H1 (cell line): ENCODE data around the gene LEPR. TPM values are rescaled to one million over a fixed set of nuclear protein-coding genes. Genes with fewer than 3 reads are reported as not detected.

Experiments
- CTCF ChIA-PET: fragments of 300-600 bp; sonication (Branson Sonifier 250); formaldehyde crosslinking; loops from one replicate; lab custom pipeline; 2021; ENCODE audit not compliant: partially characterized antibody; lab: Charles Lee
- POLR2A ChIA-PET: fragments of 300-600 bp; sonication (Branson Sonifier 250); formaldehyde crosslinking; loops from one replicate; lab custom pipeline; 2021; ENCODE audit warnings: inconsistent platforms; ENCODE audit not compliant: partially characterized antibody; lab: Charles Lee
- DNase-seq, 2 experiments: peaks; one replicate each; pipeline versions ENCODE4 v3.0.0 to v3.0.0-alpha.2; 2010 to 2022; ENCODE audit warnings: low spot score in 2 of 2, low read depth in 1 of 2, mixed read lengths in 1 of 2
- FAIRE-seq: peaks from 2 replicates; lab custom pipeline; 2011; peaks lifted over from hg19 to GRCh38; lab: Jason Lieb, UNC
- H2AFZ ChIP-seq: 2 replicates; pipeline ENCODE4 v1.8.1; 2012; ENCODE audit warnings: low read length, inconsistent platforms
- H2AK5ac ChIP-seq: 2 replicates; pipeline ENCODE4 v1.6.1; 2013; ENCODE audit warnings: low read depth, low read length
- H2BK120ac ChIP-seq: replicated peaks from 2 replicates; pipeline ENCODE3; 2013; ENCODE audit warnings: low read depth, low read length, inconsistent platforms
- H2BK12ac ChIP-seq: 2 replicates; pipeline ENCODE4 v1.6.1; 2013; ENCODE audit warnings: low read depth, low read length
- H2BK15ac ChIP-seq: 2 replicates; pipeline ENCODE4 v1.6.1; 2013; ENCODE audit warnings: low read length
- H2BK20ac ChIP-seq: 2 replicates; pipeline ENCODE4 v1.6.1; 2013; ENCODE audit warnings: low read length
- H2BK5ac ChIP-seq: 2 replicates; pipeline ENCODE4 v1.6.1; 2013; ENCODE audit warnings: low read depth, low read length
- H3K14ac ChIP-seq: 2 replicates; pipeline ENCODE4 v1.6.1; 2013; ENCODE audit warnings: inconsistent platforms; ENCODE audit not compliant: insufficient read length
- H3K18ac ChIP-seq: 2 replicates; pipeline ENCODE4 v1.6.1; 2013; ENCODE audit warnings: low read length; ENCODE audit errors: extremely low read depth
- H3K23ac ChIP-seq: 2 replicates; pipeline ENCODE4 v1.6.1; 2013; ENCODE audit warnings: inconsistent platforms; ENCODE audit not compliant: insufficient read length
- H3K23me2 ChIP-seq: 2 replicates; pipeline ENCODE4 v1.6.1; 2013; ENCODE audit warnings: low read depth, low read length
- H3K27ac ChIP-seq: 2 replicates; pipeline ENCODE4 v1.6.1; 2011; ENCODE audit warnings: low read depth, low read length, inconsistent platforms
- H3K27me3 ChIP-seq, 4 experiments: replicated peaks in 1 of 4; 1 replicate in 1 of 4; 2 replicates in 3 of 4; pipeline versions ENCODE4 v1.6.1 to v1.8.1; 2011 to 2013; ENCODE audit warnings: low read length in 3 of 4, mild to moderate bottlenecking in 3 of 4, inconsistent platforms in 2 of 4, mixed read lengths in 2 of 4, moderate library complexity in 1 of 4; ENCODE audit not compliant: control insufficient read depth in 3 of 4, insufficient read depth in 3 of 4; ENCODE audit errors: extremely low read depth in 1 of 4
- H3K36me3 ChIP-seq, 4 experiments: 2 replicates each; pipeline versions ENCODE4 v1.6.1 to v1.8.1; 2011 to 2013; ENCODE audit warnings: mild to moderate bottlenecking in 4 of 4, low read length in 3 of 4, moderate library complexity in 2 of 4, control low read depth in 1 of 4, inconsistent platforms in 1 of 4; ENCODE audit not compliant: insufficient read depth in 4 of 4, control insufficient read depth in 2 of 4
- H3K4ac ChIP-seq: replicated peaks from 2 replicates; pipeline ENCODE3; 2013; ENCODE audit warnings: low read length, low read depth, mixed read lengths, inconsistent platforms; ENCODE audit not compliant: insufficient read length
- H3K4me1 ChIP-seq, 4 experiments: replicated peaks in 1 of 4; 1 replicate in 1 of 4; 2 replicates in 3 of 4; pipeline versions ENCODE4 v1.6.1 to v1.8.1; 2011 to 2013; ENCODE audit warnings: low read length in 3 of 4, inconsistent platforms in 2 of 4, mixed read lengths in 1 of 4; ENCODE audit not compliant: insufficient read depth in 4 of 4, control insufficient read depth in 3 of 4
- H3K4me2 ChIP-seq, 2 experiments: 2 replicates each; pipeline versions ENCODE4 v1.6.1 to v1.8.1; 2011 to 2013; ENCODE audit warnings: low read depth in 2 of 2, low read length in 2 of 2, control low read depth in 1 of 2, inconsistent platforms in 1 of 2, mild to moderate bottlenecking in 1 of 2; ENCODE audit not compliant: insufficient read depth in 1 of 2
- H3K4me3 ChIP-seq, 4 experiments: fragments of 200-600, 300-600 bp in 1 of 4; sonication (generic), shearing (Covaris generic), sonication (Bioruptor Twin) in 1 of 4; 2 replicates each; pipeline versions ENCODE4 v1.5.1 to v1.8.1; 2011 to 2016; ENCODE audit warnings: low read length in 4 of 4, low read depth in 3 of 4, control low read depth in 2 of 4, inconsistent platforms in 2 of 4, mild to moderate bottlenecking in 2 of 4, mixed read lengths in 1 of 4, moderate library complexity in 1 of 4; ENCODE audit not compliant: insufficient read depth in 2 of 4; ENCODE audit errors: extremely low read depth in 1 of 4
- H3K56ac ChIP-seq: replicated peaks from 2 replicates; pipeline ENCODE3; 2013; ENCODE audit warnings: low read depth, mild to moderate bottlenecking, mixed read lengths, low read length, inconsistent platforms; ENCODE audit not compliant: insufficient read length
- H3K79me1 ChIP-seq: 2 replicates; pipeline ENCODE4 v1.6.1; 2013; ENCODE audit warnings: low read depth, low read length, control low read depth
- H3K79me2 ChIP-seq, 2 experiments: 2 replicates each; pipeline versions ENCODE4 v1.6.1 to v1.8.1; 2012 to 2013; ENCODE audit warnings: low read length in 2 of 2, mild to moderate bottlenecking in 2 of 2, inconsistent platforms in 1 of 2; ENCODE audit not compliant: insufficient read depth in 2 of 2, control insufficient read depth in 1 of 2
- H3K9ac ChIP-seq, 4 experiments: replicated peaks in 1 of 4; 1 replicate in 1 of 4; 2 replicates in 3 of 4; pipeline versions ENCODE4 v1.6.1 to v1.8.1; 2011 to 2013; ENCODE audit warnings: low read depth in 3 of 4, low read length in 3 of 4, control low read depth in 2 of 4, mild to moderate bottlenecking in 2 of 4, moderate library complexity in 2 of 4, inconsistent platforms in 1 of 4; ENCODE audit errors: extremely low read depth in 1 of 4
- H3K9me3 ChIP-seq, 2 experiments: 2 replicates each; pipeline versions ENCODE4 v1.6.1 to v1.8.1; 2012 to 2013; ENCODE audit warnings: mild to moderate bottlenecking in 2 of 2, moderate library complexity in 2 of 2, control low read depth in 1 of 2, inconsistent platforms in 1 of 2, low read depth in 1 of 2, low read length in 1 of 2, mixed read lengths in 1 of 2; ENCODE audit not compliant: insufficient read depth in 2 of 2
- H4K20me1 ChIP-seq, 2 experiments: replicated peaks in 1 of 2; 2 replicates each; pipeline versions ENCODE3 to v1.8.1; 2011 to 2013; ENCODE audit warnings: inconsistent platforms in 2 of 2, low read length in 2 of 2, mild to moderate bottlenecking in 1 of 2; ENCODE audit not compliant: insufficient read depth in 2 of 2, control insufficient read depth in 1 of 2
- H4K5ac ChIP-seq: 2 replicates; pipeline ENCODE4 v1.6.1; 2013; ENCODE audit warnings: low read length, low read depth, mixed read lengths, inconsistent platforms; ENCODE audit not compliant: insufficient read length
- H4K8ac ChIP-seq: 2 replicates; pipeline ENCODE4 v1.8.0; 2013; ENCODE audit warnings: mild to moderate bottlenecking, moderate library complexity, low read length, inconsistent platforms; ENCODE audit not compliant: insufficient read depth; ENCODE audit errors: extremely low read depth
- H4K91ac ChIP-seq: replicated peaks from 2 replicates; pipeline ENCODE3; 2013; ENCODE audit warnings: low read length, mixed read lengths, inconsistent platforms; ENCODE audit not compliant: insufficient read length
- GTF2F1 ChIP-seq: IDR thresholded peaks from 2 replicates; pipeline ENCODE4 v1.6.1; 2012; ENCODE audit warnings: low read depth, low read length, improper control_type of control experiment, borderline replicate concordance
- HDAC6 ChIP-seq: IDR thresholded peaks from one replicate; pipeline ENCODE4 v1.7.1; 2012; ENCODE audit warnings: low read depth, mild to moderate bottlenecking, inconsistent platforms, low read length, moderate library complexity
- RAD21 ChIP-seq, 2 experiments: IDR thresholded peaks in 1 of 2; conservative IDR thresholded peaks in 1 of 2; 2 replicates each; pipeline ENCODE4 v1.6.1; 2011; ENCODE audit warnings: low read depth in 2 of 2, low read length in 2 of 2, improper control_type of control experiment in 1 of 2, inconsistent platforms in 1 of 2, mild to moderate bottlenecking in 1 of 2, moderate library complexity in 1 of 2
- RXRA ChIP-seq: IDR thresholded peaks from 2 replicates; pipeline ENCODE4 v1.6.1; 2011; ENCODE audit warnings: low read depth, mild to moderate bottlenecking, low read length, moderate library complexity; ENCODE audit not compliant: insufficient read depth
- WGBS, 2 experiments: shearing (Covaris generic) in 1 of 2; methylation state at CpG; one replicate each; pipeline versions ENCODE4 v1.1.6 to v1.1.7; 2013 to 2015; ENCODE audit warnings: low lambda C conversion rate in 2 of 2, mixed read lengths in 2 of 2, inconsistent platforms in 1 of 2, low coverage in 1 of 2, missing lambda C conversion rate in 1 of 2; ENCODE audit not compliant: insufficient replicate concordance in 2 of 2, insufficient coverage in 1 of 2, insufficient read length in 1 of 2; ENCODE audit errors: extremely low coverage in 1 of 2, missing lambda C conversion rate in 1 of 2; 5-methylcytosine and 5-hydroxymethylcytosine counted together
- polyA plus RNA-seq, 7 experiments: library from polyadenylated mRNA; depleted of rRNA in 3 of 7; stranded (reverse) in 5 of 7; unstranded in 2 of 7; fragments of >200 nt in 5 of 7; fragments of 200-250 nt in 2 of 7; gene quantifications; 1 replicate in 5 of 7; 2 replicates in 1 of 7; 4 replicates in 1 of 7; pipeline versions ENCODE4 v1.2.1 to v1.2.3, GENCODE V29; 2011 to 2013; ENCODE audit warnings: missing spikeins in 2 of 7, mixed read lengths in 2 of 7
- total RNA-seq: library from RNA; stranded (reverse); fragmentation: NEBNext Ultra II Directional; extraction: Animal tissue kit (Norgen Biotek cat#: 25700); gene quantifications from 2 replicates; pipeline ENCODE4 v1.2.1, GENCODE V29; 2021

LEPR gene
- total and polyA plus RNA-seq, 2 of the 8 experiments (the other 6 are each of a cell fraction or from before 2014, with no cell fraction given) = 1.3 to 3.9 TPM

GRCh38 chr1:65387821-65388220, 32.6 kb upstream of the LEPR start:
- H3K23me2 ChIP-seq = no peaks in the 10 kb centered on the region
- no peak overlapping the region for H3K14ac ChIP-seq
- whole genome bisulfite sequencing, 2 experiments = 95% methylated on average over 2 of the region's 2 CpGs; no CpG with 5 or more reads in 1 of the 2 experiments
- no peak overlapping the region for H3K27ac ChIP-seq
- H3K4me1 ChIP-seq = no peaks in the 10 kb centered on the region
- H3K4me2 ChIP-seq = no peak overlapping the region
- FAIRE-seq = no peak
- no peak overlapping the region for H4K8ac ChIP-seq
- no peak overlapping the region for H3K4ac ChIP-seq
- H2AK5ac ChIP-seq = no peak overlapping the region
- H3K18ac ChIP-seq = no peak overlapping the region
- H4K5ac ChIP-seq = no peak overlapping the region
- no peak overlapping the region for H2BK20ac ChIP-seq
- no peak overlapping the region for H4K91ac ChIP-seq
- no peak overlapping the region for H2BK12ac ChIP-seq
- no peak overlapping the region for H3K9ac ChIP-seq
- no peak for DNase-seq
- no peak overlapping the region for H3K56ac ChIP-seq
- H3K79me2 ChIP-seq = no peaks in the 10 kb centered on the region
- TF ChIP-seq HDAC6 (no peak), RAD21 (IDR thresholded peaks at IDR 0.05 in 1 of 2, conservative IDR thresholded peaks at IDR 0.05 in 1 of 2; ENCODE audit: low read depth in 2 of 2, low read length in 2 of 2) (no peak), GTF2F1 (no peak), RXRA (no peak)
- H3K4me3 ChIP-seq = no peak overlapping the region
- no peaks in the 10 kb centered on the region for H4K20me1 ChIP-seq
- no peak overlapping the region for H2BK15ac ChIP-seq
- no peaks in the 10 kb centered on the region for H3K79me1 ChIP-seq
- H3K27me3 ChIP-seq = no peaks in the 10 kb centered on the region
- H3K23ac ChIP-seq = no peak overlapping the region
- CTCF ChIA-PET = no interaction called here
- H3K9me3 ChIP-seq = peaks cover 0 to 7% of the 10 kb centered on the region in 2 experiments; a peak in 1 of 4 replicates
- H2BK120ac ChIP-seq = no peak overlapping the region
- H3K36me3 ChIP-seq = peaks cover 0 to 2% (median 0%) of the 10 kb centered on the region in 4 experiments; a peak in 2 of 8 replicates
- H2AFZ ChIP-seq = no peak overlapping the region
- no peak overlapping the region for H2BK5ac ChIP-seq
- POLR2A ChIA-PET = no interaction called here
